Endothelial cell of umbilical vein (primary cell): ENCODE data around the gene ACBD5. TPM values are rescaled to one million over a fixed set of nuclear protein-coding genes. Genes with fewer than 3 reads are reported as not detected.

Source experiments
- BruUV-seq: library from RNA; stranded (reverse); fragments of 400-500 nt; replicated peaks from 2 replicates; lab custom pipeline; 2021; lab: Mats Ljungman, UMichigan
- CTCF ChIA-PET: fragments of 300-600, 350-600 bp; sonication (Branson Sonifier 250); formaldehyde crosslinking; loops from one replicate; lab custom pipeline; 2021; ENCODE audit warnings: antibody characterized with exemption, inconsistent platforms; lab: Charles Lee
- POLR2A ChIA-PET: fragments of 300-600, 350-600 bp; sonication (Branson Sonifier 250); formaldehyde crosslinking; loops from one replicate; lab custom pipeline; 2021; ENCODE audit warnings: antibody characterized with exemption, inconsistent platforms; lab: Charles Lee
- DNase-seq: peaks from one replicate; pipeline ENCODE4 v3.0.0-alpha.2; 2011; ENCODE audit warnings: low read depth, low spot score
- FAIRE-seq: peaks from 2 replicates; lab custom pipeline; 2011; peaks lifted over from hg19 to GRCh38; lab: Jason Lieb, UNC
- H2AFZ ChIP-seq: 2 replicates; pipeline ENCODE4 v1.6.0; 2012; ENCODE audit warnings: low read depth, low read length, control low read depth, inconsistent platforms
- H3K27ac ChIP-seq: 2 replicates; pipeline ENCODE4 v1.5.1; 2011; ENCODE audit warnings: low read depth, mild to moderate bottlenecking, control low read depth, low read length, moderate library complexity; ENCODE audit not compliant: insufficient read depth
- H3K27me3 ChIP-seq, 2 experiments: 2 replicates each; pipeline versions ENCODE4 v1.6.0 to v1.6.1; 2011; ENCODE audit warnings: low read length in 2 of 2, mixed read lengths in 1 of 2; ENCODE audit not compliant: control insufficient read depth in 2 of 2, insufficient read depth in 2 of 2
- H3K36me3 ChIP-seq, 2 experiments: 2 replicates in 1 of 2; 3 replicates in 1 of 2; pipeline ENCODE4 v1.5.1; 2011; ENCODE audit warnings: low read length in 2 of 2, mild to moderate bottlenecking in 1 of 2, moderate library complexity in 1 of 2; ENCODE audit not compliant: control insufficient read depth in 2 of 2, insufficient read depth in 2 of 2; ENCODE audit errors: extremely low read depth in 1 of 2
- H3K4me1 ChIP-seq: 3 replicates; pipeline ENCODE4 v1.5.1; 2011; ENCODE audit warnings: mild to moderate bottlenecking, low read length; ENCODE audit not compliant: control insufficient read depth, insufficient read depth; ENCODE audit errors: extremely low read depth
- H3K4me2 ChIP-seq: 2 replicates; pipeline ENCODE4 v1.6.1; 2011; ENCODE audit warnings: low read length, control low read depth, mixed read lengths; ENCODE audit not compliant: insufficient read depth
- H3K4me3 ChIP-seq, 3 experiments: fragments of 200-600 bp in 1 of 3; sonication (generic), shearing (Covaris generic) in 1 of 3; replicated peaks in 1 of 3; 2 replicates each; pipeline ENCODE4 v1.5.1; 2011 to 2016; ENCODE audit warnings: control low read depth in 3 of 3, low read length in 3 of 3, mild to moderate bottlenecking in 2 of 3, inconsistent platforms in 1 of 3, low read depth in 1 of 3, moderate library complexity in 1 of 3; ENCODE audit not compliant: insufficient read depth in 1 of 3
- H3K79me2 ChIP-seq: 2 replicates; pipeline ENCODE4 v1.6.0; 2012; ENCODE audit warnings: low read length, inconsistent platforms; ENCODE audit not compliant: control insufficient read depth, insufficient read depth
- H3K9ac ChIP-seq: replicated peaks from 2 replicates; pipeline ENCODE3; 2011; ENCODE audit warnings: low read length, control low read depth; ENCODE audit not compliant: insufficient read depth; ENCODE audit errors: extremely low read depth
- H3K9me1 ChIP-seq: replicated peaks from 3 replicates; pipeline ENCODE4 v1.6.0; 2011; ENCODE audit warnings: mild to moderate bottlenecking, low read length; ENCODE audit not compliant: control insufficient read depth, insufficient read depth; ENCODE audit errors: extremely low read depth
- H3K9me3 ChIP-seq: replicated peaks from 2 replicates; pipeline ENCODE4 v1.5.1; 2012; ENCODE audit warnings: low read length, inconsistent platforms; ENCODE audit not compliant: control insufficient read depth, insufficient read depth
- H4K20me1 ChIP-seq: replicated peaks from 2 replicates; pipeline ENCODE3; 2011; ENCODE audit warnings: mild to moderate bottlenecking, low read length; ENCODE audit not compliant: control insufficient read depth, insufficient read depth; ENCODE audit errors: extremely low read depth
- CTCF ChIP-seq, 2 donors: IDR thresholded peaks; 1 replicate in 1 of 2; 2 replicates in 1 of 2; pipeline ENCODE4 v1.5.1; 2011; ENCODE audit warnings: low read length in 2 of 2, mild to moderate bottlenecking in 2 of 2, moderate library complexity in 2 of 2, control low read depth in 1 of 2, inconsistent platforms in 1 of 2, low read depth in 1 of 2; ENCODE audit not compliant: insufficient read depth in 1 of 2; ENCODE audit errors: extremely low read depth in 1 of 2
- EZH2 ChIP-seq: IDR thresholded peaks from 2 replicates; pipeline ENCODE4 v1.6.1; 2012; ENCODE audit warnings: borderline replicate concordance, low read depth, mild to moderate bottlenecking, moderate library complexity, low read length, inconsistent platforms; ENCODE audit not compliant: severe bottlenecking
- FOS ChIP-seq: IDR thresholded peaks from 2 replicates; pipeline ENCODE4 v1.6.1; 2011; ENCODE audit warnings: mild to moderate bottlenecking, low read length, moderate library complexity, borderline replicate concordance; ENCODE audit not compliant: insufficient read depth
- GATA2 ChIP-seq: IDR thresholded peaks from 2 replicates; pipeline ENCODE4 v1.7.0; 2011; ENCODE audit warnings: low read depth, mild to moderate bottlenecking, moderate library complexity, mixed read lengths, low read length; ENCODE audit not compliant: insufficient read length, insufficient read depth
- JUN ChIP-seq: IDR thresholded peaks from 2 replicates; pipeline ENCODE4 v1.6.1; 2011; ENCODE audit warnings: borderline replicate concordance, low read depth; ENCODE audit not compliant: insufficient read length, insufficient read depth
- MAX ChIP-seq: IDR thresholded peaks from 2 replicates; pipeline ENCODE4 v1.6.1; 2011; ENCODE audit not compliant: insufficient read depth, insufficient read length
- MYC ChIP-seq: IDR thresholded peaks from one replicate; pipeline ENCODE4 v1.6.1; 2011; ENCODE audit warnings: mild to moderate bottlenecking, low read depth, low read length
- POLR2A ChIP-seq: IDR thresholded peaks from 2 replicates; pipeline ENCODE4 v1.6.1; 2012; ENCODE audit warnings: low read depth, mild to moderate bottlenecking, control low read depth, low read length
- POLR2AphosphoS5 ChIP-seq: IDR thresholded peaks from 2 replicates; pipeline ENCODE4 v1.6.1; 2012; ENCODE audit warnings: low read depth, mild to moderate bottlenecking, control low read depth, low read length, moderate library complexity; ENCODE audit not compliant: insufficient read depth
- dilution Hi-C: fragments of 300-500 bp; cut with MboI; formaldehyde crosslinking; loops from one replicate; pipeline ENCODE4 v1.15.0; 2019; ENCODE audit warnings: low sequenced_read_pairs; ENCODE audit not compliant: extremely low pct_ligation_motif_present
- intact Hi-C: fragments of 100-400 bp; cut with micrococcal nuclease; formaldehyde crosslinking; loops from one replicate; pipeline ENCODE4 v1.10.0; 2022
- polyA plus RNA-seq, 4 experiments: library from polyadenylated mRNA; depleted of rRNA in 3 of 4; stranded (reverse) in 3 of 4; unstranded in 1 of 4; fragments of >200 nt; gene quantifications; 2 replicates each; pipeline versions ENCODE4 v1.2.1 to v1.2.3, GENCODE V29; 2011 to 2012; ENCODE audit warnings: missing spikeins in 1 of 4
- total RNA-seq: library from RNA; stranded (reverse); gene quantifications from 2 replicates; pipeline ENCODE4 v1.2.3, GENCODE V29; 2021

Gene ACBD5
- total and polyA plus RNA-seq, 2 donors (not counting 3 experiments of a cell fraction or from before 2014, with no cell fraction given): 6.6 to 21.5 TPM

- no peaks in the 10 kb centered on the region for H3K36me3 ChIP-seq
- TF ChIP-seq MYC (no peak), GATA2 (no peak), POLR2AphosphoS5 (no peak), FOS (no peak), EZH2 (no peak), CTCF (IDR thresholded peaks at IDR 0.05; ENCODE audit: extremely low read depth in 1 of 2, insufficient read depth in 1 of 2, low read depth in 1 of 2, low read length in 2 of 2) (no peak), JUN (no peak), MAX (no peak), POLR2A (no peak)
Observed at GRCh38 chr10:27248215-27248614, 7.6 kb upstream of the ACBD5 start.

More at GRCh38 chr10:27248215-27248614, 7.6 kb upstream of the ACBD5 start:
- ChIA-PET CTCF (no interaction called here), POLR2A (no interaction called here)
- no peak overlapping the region for H3K27ac ChIP-seq
- H3K4me1 ChIP-seq: peaks cover 5% of the 10 kb centered on the region
- H3K4me2 ChIP-seq: no peak overlapping the region
- no peak for FAIRE-seq
- H4K20me1 ChIP-seq: no peaks in the 10 kb centered on the region
- dilution Hi-C loops (no loop called here), intact Hi-C loops (no loop called here)
- H3K27me3 ChIP-seq: no peaks in the 10 kb centered on the region
- H3K9ac ChIP-seq: no peak overlapping the region
- BruUV-seq: no TSS peak
- no peaks in the 10 kb centered on the region for H3K9me3 ChIP-seq
- no peaks in the 10 kb centered on the region for H3K9me1 ChIP-seq
- no peak overlapping the region for H3K4me3 ChIP-seq
- DNase-seq: no peak
- H2AFZ ChIP-seq: no peak overlapping the region
- H3K79me2 ChIP-seq: no peaks in the 10 kb centered on the region
